Ishikawa (cell line): Measurements from ENCODE around the gene PPIL4.

Experiments used
- CEBPB ChIP-seq: IDR thresholded peaks from 2 replicates; pipeline ENCODE4 v1.6.1; 2012
- TAF1 ChIP-seq: IDR thresholded peaks from 2 replicates; pipeline ENCODE4 v1.6.1; 2012; ENCODE audit warnings: low read depth, mild to moderate bottlenecking
- TF ChIP-seq, protein P1 (sequence below): IDR thresholded peaks from 2 replicates; pipeline ENCODE4 v1.6.1; 2012; ENCODE audit warnings: low read depth, mild to moderate bottlenecking

DNA sequence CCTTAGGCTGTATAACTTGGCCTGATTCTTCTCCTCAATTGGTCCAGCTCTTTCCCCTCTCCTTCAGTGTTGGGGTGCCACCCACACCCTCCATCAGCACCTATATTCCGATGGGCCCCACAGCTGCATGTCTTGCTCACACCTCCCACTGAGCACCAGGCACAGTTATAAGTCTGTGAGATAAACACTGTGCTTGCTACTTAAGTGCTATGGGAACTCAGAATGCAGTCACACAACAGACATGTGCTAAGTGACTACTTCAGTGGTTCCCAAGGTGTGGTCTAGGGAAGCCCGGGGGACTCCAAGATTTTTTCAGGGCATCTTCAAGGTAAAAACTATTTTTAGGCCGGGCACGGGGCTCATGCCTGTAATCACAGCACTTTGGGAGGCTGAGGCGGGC lies 68.3 kb downstream of the PPIL4 start:
- no peak for TF ChIP-seq TAF1
- no peak for TF ChIP-seq CEBPB
- TF ChIP-seq, protein P1, sequence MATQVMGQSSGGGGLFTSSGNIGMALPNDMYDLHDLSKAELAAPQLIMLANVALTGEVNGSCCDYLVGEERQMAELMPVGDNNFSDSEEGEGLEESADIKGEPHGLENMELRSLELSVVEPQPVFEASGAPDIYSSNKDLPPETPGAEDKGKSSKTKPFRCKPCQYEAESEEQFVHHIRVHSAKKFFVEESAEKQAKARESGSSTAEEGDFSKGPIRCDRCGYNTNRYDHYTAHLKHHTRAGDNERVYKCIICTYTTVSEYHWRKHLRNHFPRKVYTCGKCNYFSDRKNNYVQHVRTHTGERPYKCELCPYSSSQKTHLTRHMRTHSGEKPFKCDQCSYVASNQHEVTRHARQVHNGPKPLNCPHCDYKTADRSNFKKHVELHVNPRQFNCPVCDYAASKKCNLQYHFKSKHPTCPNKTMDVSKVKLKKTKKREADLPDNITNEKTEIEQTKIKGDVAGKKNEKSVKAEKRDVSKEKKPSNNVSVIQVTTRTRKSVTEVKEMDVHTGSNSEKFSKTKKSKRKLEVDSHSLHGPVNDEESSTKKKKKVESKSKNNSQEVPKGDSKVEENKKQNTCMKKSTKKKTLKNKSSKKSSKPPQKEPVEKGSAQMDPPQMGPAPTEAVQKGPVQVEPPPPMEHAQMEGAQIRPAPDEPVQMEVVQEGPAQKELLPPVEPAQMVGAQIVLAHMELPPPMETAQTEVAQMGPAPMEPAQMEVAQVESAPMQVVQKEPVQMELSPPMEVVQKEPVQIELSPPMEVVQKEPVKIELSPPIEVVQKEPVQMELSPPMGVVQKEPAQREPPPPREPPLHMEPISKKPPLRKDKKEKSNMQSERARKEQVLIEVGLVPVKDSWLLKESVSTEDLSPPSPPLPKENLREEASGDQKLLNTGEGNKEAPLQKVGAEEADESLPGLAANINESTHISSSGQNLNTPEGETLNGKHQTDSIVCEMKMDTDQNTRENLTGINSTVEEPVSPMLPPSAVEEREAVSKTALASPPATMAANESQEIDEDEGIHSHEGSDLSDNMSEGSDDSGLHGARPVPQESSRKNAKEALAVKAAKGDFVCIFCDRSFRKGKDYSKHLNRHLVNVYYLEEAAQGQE = no peak
